Liver (tissue), 3 donors: Measurements from ENCODE around the gene RYR1.

Experiments
- CTCF ChIP-seq: fragments of 150-350 bp; IDR thresholded peaks from 2 replicates; pipeline ENCODE4 v1.5.1; 2017; ENCODE audit warnings: improper control_type of control experiment, low read depth, low read length; ENCODE audit not compliant: missing input control
- GABPA ChIP-seq, 2 donors: IDR thresholded peaks in 1 of 2; conservative IDR thresholded peaks in 1 of 2; 2 replicates each; pipeline ENCODE4 v1.6.1; 2016; ENCODE audit warnings: antibody characterized with exemption in 2 of 2, mild to moderate bottlenecking in 1 of 2, moderate library complexity in 1 of 2
- HNF4G ChIP-seq: IDR thresholded peaks from 2 replicates; pipeline ENCODE4 v1.6.1; 2016; ENCODE audit warnings: antibody characterized with exemption
- RAD21 ChIP-seq, 2 donors: IDR thresholded peaks; 2 replicates each; pipeline ENCODE4 v1.6.1; 2016; ENCODE audit warnings: antibody characterized with exemption in 2 of 2, mild to moderate bottlenecking in 2 of 2
- donor health status: healthy.
- donor health status: healthy.

GRCh38 chr19:38502410-38503076, 69.1 kb downstream of the RYR1 start:
- TF ChIP-seq HNF4G = no peak
- no peak for TF ChIP-seq GABPA (IDR thresholded peaks at IDR 0.05 in 1 of 2, conservative IDR thresholded peaks at IDR 0.05 in 1 of 2)
- TF ChIP-seq CTCF = no peak
- TF ChIP-seq RAD21 (IDR thresholded peaks at IDR 0.05) = no peak
